ENCODE data around the gene CASZ1.

DNA sequence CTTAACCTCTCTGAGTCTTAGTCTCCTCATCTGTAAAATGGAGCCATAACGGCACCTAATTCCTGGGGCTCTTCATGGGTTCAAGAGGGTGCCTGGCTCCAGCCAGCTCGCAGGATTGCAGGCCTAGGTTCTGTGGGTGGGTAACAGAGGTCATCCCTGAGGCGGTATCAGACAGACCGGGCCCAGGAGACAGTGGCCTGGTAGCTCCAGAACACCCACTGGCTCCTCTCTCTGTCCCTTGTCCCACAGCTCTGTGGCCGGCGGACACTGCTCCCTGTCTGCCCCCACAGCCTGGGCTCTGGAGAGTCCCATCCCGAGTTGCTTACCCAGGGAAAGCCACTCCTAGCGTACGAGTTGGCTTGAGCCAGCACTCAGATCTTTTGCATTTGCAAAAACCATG lies 171.4 kb downstream of the CASZ1 start:
- TF ChIP-seq, protein P1, sequence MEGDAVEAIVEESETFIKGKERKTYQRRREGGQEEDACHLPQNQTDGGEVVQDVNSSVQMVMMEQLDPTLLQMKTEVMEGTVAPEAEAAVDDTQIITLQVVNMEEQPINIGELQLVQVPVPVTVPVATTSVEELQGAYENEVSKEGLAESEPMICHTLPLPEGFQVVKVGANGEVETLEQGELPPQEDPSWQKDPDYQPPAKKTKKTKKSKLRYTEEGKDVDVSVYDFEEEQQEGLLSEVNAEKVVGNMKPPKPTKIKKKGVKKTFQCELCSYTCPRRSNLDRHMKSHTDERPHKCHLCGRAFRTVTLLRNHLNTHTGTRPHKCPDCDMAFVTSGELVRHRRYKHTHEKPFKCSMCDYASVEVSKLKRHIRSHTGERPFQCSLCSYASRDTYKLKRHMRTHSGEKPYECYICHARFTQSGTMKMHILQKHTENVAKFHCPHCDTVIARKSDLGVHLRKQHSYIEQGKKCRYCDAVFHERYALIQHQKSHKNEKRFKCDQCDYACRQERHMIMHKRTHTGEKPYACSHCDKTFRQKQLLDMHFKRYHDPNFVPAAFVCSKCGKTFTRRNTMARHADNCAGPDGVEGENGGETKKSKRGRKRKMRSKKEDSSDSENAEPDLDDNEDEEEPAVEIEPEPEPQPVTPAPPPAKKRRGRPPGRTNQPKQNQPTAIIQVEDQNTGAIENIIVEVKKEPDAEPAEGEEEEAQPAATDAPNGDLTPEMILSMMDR (IDR thresholded peaks at IDR 0.05; ENCODE audit: insufficient read depth, low read length, poor library complexity, severe bottlenecking), result no peak
- TF ChIP-seq EZH2phosphoT487 (conservative IDR thresholded peaks at IDR 0.05; ENCODE audit: low read length), result no peak
